Measurements from ENCODE around the gene UFSP2.

- TF ChIP-seq POLR2A (IDR thresholded peaks at IDR 0.05; ENCODE audit: low read length), result no peak
- TF ChIP-seq GATA1 (IDR thresholded peaks at IDR 0.05; ENCODE audit: low read depth, low read length), result no peak
These were observed 39.9 kb upstream of the UFSP2 start for GRCh38 chr4:185465707-185466106.

All from erythroblast (primary cell).